ENCODE data around the gene DUSP8.

DNA sequence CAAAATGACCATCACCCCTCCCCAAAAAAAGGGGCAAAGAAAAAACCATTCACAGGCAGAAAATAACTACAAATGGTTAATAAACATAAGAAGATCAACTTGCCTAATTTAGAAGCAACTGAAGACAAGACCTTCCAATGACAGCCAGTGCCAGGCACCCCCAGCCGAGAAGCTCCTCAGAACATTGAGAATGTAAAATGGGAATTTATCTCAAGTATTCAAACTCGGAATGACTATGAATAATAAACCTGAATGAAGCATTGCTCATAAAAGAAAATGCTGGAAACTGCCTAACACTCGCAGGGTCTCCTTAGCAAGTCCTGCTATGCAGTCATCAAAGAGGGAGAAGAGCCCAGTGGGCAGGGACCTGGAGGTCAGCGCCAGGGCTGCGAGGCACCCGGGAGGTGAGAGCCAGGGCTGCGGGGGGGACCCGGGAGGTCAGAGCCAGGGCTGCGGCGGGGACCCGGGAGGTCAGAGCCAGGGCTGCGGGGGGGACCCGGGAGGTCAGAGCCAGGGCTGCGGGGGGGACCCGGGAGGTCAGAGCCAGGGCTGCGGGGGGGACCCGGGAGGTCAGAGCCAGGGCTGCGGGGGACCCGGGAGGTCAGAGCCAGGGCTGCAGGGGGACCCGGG is 62.3 kb downstream of the DUSP8 start:
- no peak for TF ChIP-seq SREBF2 (CRISPR knock-in tag; IDR thresholded peaks at IDR 0.05)
- TF ChIP-seq, protein P1, sequence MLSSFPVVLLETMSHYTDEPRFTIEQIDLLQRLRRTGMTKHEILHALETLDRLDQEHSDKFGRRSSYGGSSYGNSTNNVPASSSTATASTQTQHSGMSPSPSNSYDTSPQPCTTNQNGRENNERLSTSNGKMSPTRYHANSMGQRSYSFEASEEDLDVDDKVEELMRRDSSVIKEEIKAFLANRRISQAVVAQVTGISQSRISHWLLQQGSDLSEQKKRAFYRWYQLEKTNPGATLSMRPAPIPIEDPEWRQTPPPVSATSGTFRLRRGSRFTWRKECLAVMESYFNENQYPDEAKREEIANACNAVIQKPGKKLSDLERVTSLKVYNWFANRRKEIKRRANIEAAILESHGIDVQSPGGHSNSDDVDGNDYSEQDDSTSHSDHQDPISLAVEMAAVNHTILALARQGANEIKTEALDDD (IDR thresholded peaks at IDR 0.05) = no peak
- no peak for TF ChIP-seq NR1H2 (CRISPR knock-in tag; IDR thresholded peaks at IDR 0.05)
- no peak for TF ChIP-seq MYC (IDR thresholded peaks at IDR 0.05; ENCODE audit: low read depth, low read length)
- TF ChIP-seq MYC (CRISPR knock-in tag; IDR thresholded peaks at IDR 0.05; ENCODE audit: borderline replicate concordance, low read depth) = no peak
- TF ChIP-seq, protein P2, sequence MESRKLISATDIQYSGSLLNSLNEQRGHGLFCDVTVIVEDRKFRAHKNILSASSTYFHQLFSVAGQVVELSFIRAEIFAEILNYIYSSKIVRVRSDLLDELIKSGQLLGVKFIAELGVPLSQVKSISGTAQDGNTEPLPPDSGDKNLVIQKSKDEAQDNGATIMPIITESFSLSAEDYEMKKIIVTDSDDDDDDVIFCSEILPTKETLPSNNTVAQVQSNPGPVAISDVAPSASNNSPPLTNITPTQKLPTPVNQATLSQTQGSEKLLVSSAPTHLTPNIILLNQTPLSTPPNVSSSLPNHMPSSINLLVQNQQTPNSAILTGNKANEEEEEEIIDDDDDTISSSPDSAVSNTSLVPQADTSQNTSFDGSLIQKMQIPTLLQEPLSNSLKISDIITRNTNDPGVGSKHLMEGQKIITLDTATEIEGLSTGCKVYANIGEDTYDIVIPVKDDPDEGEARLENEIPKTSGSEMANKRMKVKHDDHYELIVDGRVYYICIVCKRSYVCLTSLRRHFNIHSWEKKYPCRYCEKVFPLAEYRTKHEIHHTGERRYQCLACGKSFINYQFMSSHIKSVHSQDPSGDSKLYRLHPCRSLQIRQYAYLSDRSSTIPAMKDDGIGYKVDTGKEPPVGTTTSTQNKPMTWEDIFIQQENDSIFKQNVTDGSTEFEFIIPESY (CRISPR knock-in tag; IDR thresholded peaks at IDR 0.05) = no peak
- TF ChIP-seq, protein P3, sequence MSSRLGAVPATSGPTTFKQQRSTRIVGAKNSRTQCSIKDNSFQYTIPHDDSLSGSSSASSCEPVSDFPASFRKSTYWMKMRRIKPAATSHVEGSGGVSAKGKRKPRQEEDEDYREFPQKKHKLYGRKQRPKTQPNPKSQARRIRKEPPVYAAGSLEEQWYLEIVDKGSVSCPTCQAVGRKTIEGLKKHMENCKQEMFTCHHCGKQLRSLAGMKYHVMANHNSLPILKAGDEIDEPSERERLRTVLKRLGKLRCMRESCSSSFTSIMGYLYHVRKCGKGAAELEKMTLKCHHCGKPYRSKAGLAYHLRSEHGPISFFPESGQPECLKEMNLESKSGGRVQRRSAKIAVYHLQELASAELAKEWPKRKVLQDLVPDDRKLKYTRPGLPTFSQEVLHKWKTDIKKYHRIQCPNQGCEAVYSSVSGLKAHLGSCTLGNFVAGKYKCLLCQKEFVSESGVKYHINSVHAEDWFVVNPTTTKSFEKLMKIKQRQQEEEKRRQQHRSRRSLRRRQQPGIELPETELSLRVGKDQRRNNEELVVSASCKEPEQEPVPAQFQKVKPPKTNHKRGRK (tag; IDR thresholded peaks at IDR 0.05) = no peak
- no peak for TF ChIP-seq CBFB (CRISPR knock-in tag; IDR thresholded peaks at IDR 0.05)
- TF ChIP-seq ZNF316 (IDR thresholded peaks at IDR 0.05) = no peak
- no peak for TF ChIP-seq EGR1 (conservative IDR thresholded peaks at IDR 0.05)
- TF ChIP-seq HCFC1 (IDR thresholded peaks at IDR 0.05; ENCODE audit: low read depth, low read length) = no peak
- TF ChIP-seq TEAD4 (IDR thresholded peaks at IDR 0.05; ENCODE audit: low read length) = no peak
- no peak for TF ChIP-seq TEAD4 (CRISPR knock-in tag; IDR thresholded peaks at IDR 0.05; ENCODE audit: borderline replicate concordance)
